Cardiac fibroblast (primary cell): Measurements from ENCODE around the gene ZBED4.
A peak's percentile ranks its signal among the peaks of the same experiment; 100 is the strongest.

Source experiments
- DNase-seq, 2 donors: peaks; one replicate each; pipeline versions ENCODE4 v3.0.0 to v3.0.0-alpha.2; 2010; ENCODE audit warnings: low read depth in 2 of 2
- H3K4me3 ChIP-seq, 2 donors: replicated peaks in 1 of 2; 1 replicate in 1 of 2; 2 replicates in 1 of 2; pipeline ENCODE4 v1.5.1; 2011; ENCODE audit warnings: low read depth in 2 of 2, low read length in 2 of 2, mild to moderate bottlenecking in 2 of 2, moderate library complexity in 1 of 2
- TF ChIP-seq, protein P1 (sequence below): IDR thresholded peaks from one replicate; pipeline ENCODE4 v1.5.1; 2011; ENCODE audit warnings: low read depth, mild to moderate bottlenecking, low read length, inconsistent platforms

The ZBED4 gene

GRCh38 chr22:49926916-49927315 lies 73.3 kb downstream of the ZBED4 start:
- TF ChIP-seq, protein P1, sequence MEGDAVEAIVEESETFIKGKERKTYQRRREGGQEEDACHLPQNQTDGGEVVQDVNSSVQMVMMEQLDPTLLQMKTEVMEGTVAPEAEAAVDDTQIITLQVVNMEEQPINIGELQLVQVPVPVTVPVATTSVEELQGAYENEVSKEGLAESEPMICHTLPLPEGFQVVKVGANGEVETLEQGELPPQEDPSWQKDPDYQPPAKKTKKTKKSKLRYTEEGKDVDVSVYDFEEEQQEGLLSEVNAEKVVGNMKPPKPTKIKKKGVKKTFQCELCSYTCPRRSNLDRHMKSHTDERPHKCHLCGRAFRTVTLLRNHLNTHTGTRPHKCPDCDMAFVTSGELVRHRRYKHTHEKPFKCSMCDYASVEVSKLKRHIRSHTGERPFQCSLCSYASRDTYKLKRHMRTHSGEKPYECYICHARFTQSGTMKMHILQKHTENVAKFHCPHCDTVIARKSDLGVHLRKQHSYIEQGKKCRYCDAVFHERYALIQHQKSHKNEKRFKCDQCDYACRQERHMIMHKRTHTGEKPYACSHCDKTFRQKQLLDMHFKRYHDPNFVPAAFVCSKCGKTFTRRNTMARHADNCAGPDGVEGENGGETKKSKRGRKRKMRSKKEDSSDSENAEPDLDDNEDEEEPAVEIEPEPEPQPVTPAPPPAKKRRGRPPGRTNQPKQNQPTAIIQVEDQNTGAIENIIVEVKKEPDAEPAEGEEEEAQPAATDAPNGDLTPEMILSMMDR = no peak
- DNase-seq = no peak
- H3K4me3 ChIP-seq = no peak overlapping the region

GRCh38 chr22:49927483-49928184 lies 74.0 kb downstream of the ZBED4 start:
- H3K4me3 ChIP-seq = no peak overlapping the region
- TF ChIP-seq, protein P1 = no peak
- DNase-seq = no peak

DNA sequence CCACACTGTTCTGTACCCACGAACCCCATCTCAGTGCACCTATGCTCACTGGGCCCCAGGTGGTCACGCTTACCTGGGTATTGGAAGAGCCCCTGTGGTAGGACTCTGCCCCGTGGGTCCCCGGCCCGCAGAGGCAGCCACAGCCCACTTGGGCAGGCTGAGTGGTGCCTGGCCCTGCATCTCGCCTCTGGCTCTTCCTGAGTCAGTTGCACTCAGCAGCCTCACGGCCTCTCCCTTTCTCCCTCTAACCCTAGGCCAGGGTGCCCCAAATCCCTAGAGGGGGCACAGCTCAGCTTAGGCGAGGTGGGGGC lies 74.5 kb downstream of the ZBED4 start:
- DNase-seq = no peak
- no peak overlapping the region for H3K4me3 ChIP-seq
- TF ChIP-seq, protein P1 = no peak

GRCh38 chr22:49928555-49929210 lies 75.0 kb downstream of the ZBED4 start:
- no peak for DNase-seq
- no peak overlapping the region for H3K4me3 ChIP-seq
- TF ChIP-seq, protein P1 = no peak

GRCh38 chr22:49929211-49929979 lies 75.8 kb downstream of the ZBED4 start:
- no peak overlapping the region for H3K4me3 ChIP-seq
- TF ChIP-seq, protein P1 = no peak
- DNase-seq = peak; percentile 24 to 46

DNA sequence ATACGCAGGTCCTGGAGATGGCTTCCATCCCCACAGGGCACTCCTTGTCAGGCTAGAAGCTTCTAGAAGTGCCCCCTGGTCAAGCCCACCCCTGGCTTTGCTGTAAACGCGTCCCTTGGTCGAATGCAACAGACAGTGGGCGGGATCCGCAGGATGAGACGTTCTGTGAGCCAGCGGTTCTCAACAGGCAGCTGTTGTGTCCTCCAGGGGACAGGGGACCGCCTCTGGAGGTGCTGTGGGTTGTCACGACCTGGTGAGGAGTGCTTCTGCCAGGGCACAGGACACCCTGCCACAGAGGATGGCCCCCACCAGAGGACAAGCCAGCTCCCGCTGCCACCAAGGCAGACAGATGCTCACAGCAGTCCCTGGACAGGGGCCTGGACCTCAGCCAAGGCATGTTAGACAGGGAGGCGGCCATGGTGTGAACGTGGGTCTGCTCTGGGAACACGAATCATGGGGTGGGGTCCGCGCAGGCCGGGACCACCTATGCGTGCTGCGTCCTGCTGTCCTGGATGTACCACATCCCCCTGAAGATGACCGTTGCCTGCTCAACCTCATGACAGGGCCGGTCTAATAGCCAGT lies 76.4 kb downstream of the ZBED4 start:
- no peak for DNase-seq
- no peak overlapping the region for H3K4me3 ChIP-seq
- TF ChIP-seq, protein P1 = no peak
